IMR-90 (cell line): Measurements from ENCODE around the gene RGL1.

ENCODE experiments used
- BHLHE40 ChIP-seq: fragments of 150-350 bp; IDR thresholded peaks from 2 replicates; pipeline ENCODE4 v1.6.1; 2016; ENCODE audit warnings: mild to moderate bottlenecking, low read depth, low read length
- CEBPB ChIP-seq: IDR thresholded peaks from 2 replicates; pipeline ENCODE4 v1.6.1; 2012; ENCODE audit warnings: low read depth, low read length, improper control_type of control experiment
- CTCF ChIP-seq: conservative IDR thresholded peaks from 2 replicates; pipeline ENCODE4 v1.5.1; 2012; ENCODE audit warnings: mild to moderate bottlenecking, low read depth, low read length, improper control_type of control experiment
- MAFK ChIP-seq: IDR thresholded peaks from 2 replicates; pipeline ENCODE4 v1.6.1; 2012; ENCODE audit warnings: low read depth, low read length, improper control_type of control experiment
- MAZ ChIP-seq: IDR thresholded peaks from 2 replicates; pipeline ENCODE4 v1.6.1; 2012; ENCODE audit warnings: low read depth, mild to moderate bottlenecking, low read length, improper control_type of control experiment, moderate library complexity, borderline replicate concordance
- POLR2A ChIP-seq: IDR thresholded peaks from 2 replicates; pipeline ENCODE4 v1.6.1; 2012; ENCODE audit warnings: mild to moderate bottlenecking, low read depth, low read length
- RAD21 ChIP-seq: IDR thresholded peaks from 2 replicates; pipeline ENCODE4 v1.6.1; 2012; ENCODE audit warnings: low read length, improper control_type of control experiment
- RFX5 ChIP-seq: IDR thresholded peaks from 2 replicates; pipeline ENCODE4 v1.8.0; 2012; ENCODE audit warnings: low read depth, mild to moderate bottlenecking, low read length, moderate library complexity
- SMC3 ChIP-seq: fragments of 150-350 bp; IDR thresholded peaks from 2 replicates; pipeline ENCODE4 v1.6.1; 2016; ENCODE audit warnings: low read depth, mild to moderate bottlenecking, antibody characterized with exemption, low read length, moderate library complexity
- USF2 ChIP-seq: fragments of 150-350 bp; IDR thresholded peaks from 2 replicates; pipeline ENCODE4 v1.6.1; 2017; ENCODE audit warnings: mild to moderate bottlenecking, antibody characterized with exemption, low read length, low read depth

GRCh38 chr1:183934314-183934713, 129.4 kb downstream of the RGL1 start:
- TF ChIP-seq POLR2A: no peak
- no peak for TF ChIP-seq USF2
- TF ChIP-seq MAFK: no peak
- TF ChIP-seq CTCF: no peak
- no peak for TF ChIP-seq SMC3
- TF ChIP-seq RAD21: no peak
- TF ChIP-seq CEBPB: no peak
- TF ChIP-seq RFX5: no peak
- no peak for TF ChIP-seq MAZ
- TF ChIP-seq BHLHE40: no peak
